Measurements from ENCODE around the gene KIRREL3.

DNA sequence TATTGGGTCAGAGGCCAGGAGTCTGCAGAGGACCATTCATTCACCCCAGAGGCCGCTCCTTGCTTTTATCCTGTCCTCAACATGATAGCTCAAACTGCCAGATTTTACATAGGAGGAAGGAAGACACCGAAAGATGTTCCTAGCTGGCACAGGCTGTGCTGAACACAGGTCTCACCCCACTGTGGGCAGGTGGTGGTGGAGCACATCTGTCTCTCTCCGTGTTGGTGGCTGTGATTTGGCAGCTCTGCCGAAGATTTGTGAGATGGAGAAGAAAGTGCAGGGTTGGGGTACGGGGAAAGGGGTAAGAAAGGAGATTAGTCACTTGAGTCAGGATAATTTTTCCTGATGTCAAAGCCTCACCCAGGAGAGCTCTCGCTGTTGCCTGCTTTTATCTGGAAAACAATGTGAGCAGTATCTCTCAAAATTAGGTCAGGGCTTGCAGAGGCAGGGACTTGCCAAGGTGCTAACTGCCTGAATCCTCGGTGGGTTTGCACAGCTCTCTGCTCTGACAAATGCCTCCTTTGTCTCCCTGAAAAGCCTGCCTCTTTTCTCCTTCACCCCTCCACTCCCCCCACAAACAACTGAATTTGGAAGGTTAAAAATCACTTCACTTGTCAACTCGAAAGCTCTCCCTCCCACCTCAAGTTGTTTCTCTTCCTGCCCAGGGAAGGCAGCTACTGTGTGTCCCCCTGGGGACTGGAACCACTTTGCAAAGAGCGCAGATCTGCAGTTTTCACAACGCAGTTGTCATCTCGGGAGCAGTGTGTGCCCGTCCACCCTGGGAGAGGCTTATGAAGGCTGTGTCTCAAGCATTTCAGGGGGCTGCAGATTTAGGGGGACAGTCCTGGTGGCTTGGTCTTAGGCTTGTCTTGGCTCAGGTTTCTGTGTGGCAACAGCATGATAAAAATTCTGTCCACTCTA is 345.4 kb downstream of the KIRREL3 start:
- TF ChIP-seq POLR2A (IDR thresholded peaks at IDR 0.05) (no peak), POLR2AphosphoS5 (IDR thresholded peaks at IDR 0.05) (no peak)
- TF ChIP-seq, protein P1, sequence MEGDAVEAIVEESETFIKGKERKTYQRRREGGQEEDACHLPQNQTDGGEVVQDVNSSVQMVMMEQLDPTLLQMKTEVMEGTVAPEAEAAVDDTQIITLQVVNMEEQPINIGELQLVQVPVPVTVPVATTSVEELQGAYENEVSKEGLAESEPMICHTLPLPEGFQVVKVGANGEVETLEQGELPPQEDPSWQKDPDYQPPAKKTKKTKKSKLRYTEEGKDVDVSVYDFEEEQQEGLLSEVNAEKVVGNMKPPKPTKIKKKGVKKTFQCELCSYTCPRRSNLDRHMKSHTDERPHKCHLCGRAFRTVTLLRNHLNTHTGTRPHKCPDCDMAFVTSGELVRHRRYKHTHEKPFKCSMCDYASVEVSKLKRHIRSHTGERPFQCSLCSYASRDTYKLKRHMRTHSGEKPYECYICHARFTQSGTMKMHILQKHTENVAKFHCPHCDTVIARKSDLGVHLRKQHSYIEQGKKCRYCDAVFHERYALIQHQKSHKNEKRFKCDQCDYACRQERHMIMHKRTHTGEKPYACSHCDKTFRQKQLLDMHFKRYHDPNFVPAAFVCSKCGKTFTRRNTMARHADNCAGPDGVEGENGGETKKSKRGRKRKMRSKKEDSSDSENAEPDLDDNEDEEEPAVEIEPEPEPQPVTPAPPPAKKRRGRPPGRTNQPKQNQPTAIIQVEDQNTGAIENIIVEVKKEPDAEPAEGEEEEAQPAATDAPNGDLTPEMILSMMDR (IDR thresholded peaks at IDR 0.05): no peak

Measured in prostate gland (tissue), 2 donors.